C4-2B (cell line): ENCODE measurements around the gene SEMA5B.

Experiments
- ZFX ChIP-seq: fragments of 450-650 bp; IDR thresholded peaks from 2 replicates; pipeline ENCODE4 v1.6.1; 2017
- TF ChIP-seq, protein P1 (sequence below): fragments of 450-650 bp; conservative IDR thresholded peaks from 2 replicates; pipeline ENCODE4 v1.5.1; 2017; ENCODE audit warnings: mild to moderate bottlenecking

DNA sequence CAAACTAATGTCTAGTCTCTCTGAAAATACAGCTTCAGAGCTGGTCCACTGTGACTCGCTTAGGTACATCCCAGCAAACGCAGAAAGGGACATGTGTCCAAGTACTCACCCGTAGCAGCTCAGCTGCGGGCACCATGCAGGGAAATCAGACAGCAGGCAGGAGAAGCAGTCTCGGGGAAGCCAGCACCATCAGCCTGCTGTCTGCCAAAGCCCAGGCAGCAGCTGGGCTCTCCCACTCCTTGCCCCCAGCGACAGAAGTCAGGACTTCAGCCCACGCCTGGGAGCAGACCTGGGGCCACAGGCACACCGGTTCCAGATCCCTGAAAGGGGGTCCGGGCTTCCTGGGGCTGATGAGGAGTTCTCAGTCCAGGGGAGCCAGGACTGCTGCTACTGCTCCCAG is 34.9 kb downstream of the SEMA5B start:
- TF ChIP-seq, protein P1, sequence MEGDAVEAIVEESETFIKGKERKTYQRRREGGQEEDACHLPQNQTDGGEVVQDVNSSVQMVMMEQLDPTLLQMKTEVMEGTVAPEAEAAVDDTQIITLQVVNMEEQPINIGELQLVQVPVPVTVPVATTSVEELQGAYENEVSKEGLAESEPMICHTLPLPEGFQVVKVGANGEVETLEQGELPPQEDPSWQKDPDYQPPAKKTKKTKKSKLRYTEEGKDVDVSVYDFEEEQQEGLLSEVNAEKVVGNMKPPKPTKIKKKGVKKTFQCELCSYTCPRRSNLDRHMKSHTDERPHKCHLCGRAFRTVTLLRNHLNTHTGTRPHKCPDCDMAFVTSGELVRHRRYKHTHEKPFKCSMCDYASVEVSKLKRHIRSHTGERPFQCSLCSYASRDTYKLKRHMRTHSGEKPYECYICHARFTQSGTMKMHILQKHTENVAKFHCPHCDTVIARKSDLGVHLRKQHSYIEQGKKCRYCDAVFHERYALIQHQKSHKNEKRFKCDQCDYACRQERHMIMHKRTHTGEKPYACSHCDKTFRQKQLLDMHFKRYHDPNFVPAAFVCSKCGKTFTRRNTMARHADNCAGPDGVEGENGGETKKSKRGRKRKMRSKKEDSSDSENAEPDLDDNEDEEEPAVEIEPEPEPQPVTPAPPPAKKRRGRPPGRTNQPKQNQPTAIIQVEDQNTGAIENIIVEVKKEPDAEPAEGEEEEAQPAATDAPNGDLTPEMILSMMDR, result no peak
- TF ChIP-seq ZFX, result no peak
